Transverse colon (tissue), 4 donors: ENCODE results near the gene MUC5B.

Experiments used
- EP300 ChIP-seq: sonication (generic); formaldehyde crosslinking; IDR thresholded peaks from one replicate; pipeline ENCODE4 v1.6.1; 2017; ENCODE audit warnings: antibody characterized with exemption, low read depth
- POLR2AphosphoS5 ChIP-seq, 3 donors: sonication (generic); formaldehyde crosslinking; IDR thresholded peaks; one replicate each; pipeline ENCODE4 v1.6.1; 2016; ENCODE audit warnings: antibody characterized with exemption in 3 of 3
- TF ChIP-seq, protein P1 (sequence below), 5 experiments: fragments of 200-600 bp in 3 of 5; fragments of 450-650 bp in 2 of 5; sonication (generic) in 3 of 5; IDR thresholded peaks; 1 replicate in 2 of 5; 2 replicates in 3 of 5; pipeline ENCODE4 v1.5.1; 2016 to 2017; ENCODE audit warnings: antibody characterized with exemption in 5 of 5, inconsistent platforms in 3 of 5, mild to moderate bottlenecking in 2 of 5, moderate library complexity in 1 of 5

- no peak for TF ChIP-seq EP300
- TF ChIP-seq, protein P1, sequence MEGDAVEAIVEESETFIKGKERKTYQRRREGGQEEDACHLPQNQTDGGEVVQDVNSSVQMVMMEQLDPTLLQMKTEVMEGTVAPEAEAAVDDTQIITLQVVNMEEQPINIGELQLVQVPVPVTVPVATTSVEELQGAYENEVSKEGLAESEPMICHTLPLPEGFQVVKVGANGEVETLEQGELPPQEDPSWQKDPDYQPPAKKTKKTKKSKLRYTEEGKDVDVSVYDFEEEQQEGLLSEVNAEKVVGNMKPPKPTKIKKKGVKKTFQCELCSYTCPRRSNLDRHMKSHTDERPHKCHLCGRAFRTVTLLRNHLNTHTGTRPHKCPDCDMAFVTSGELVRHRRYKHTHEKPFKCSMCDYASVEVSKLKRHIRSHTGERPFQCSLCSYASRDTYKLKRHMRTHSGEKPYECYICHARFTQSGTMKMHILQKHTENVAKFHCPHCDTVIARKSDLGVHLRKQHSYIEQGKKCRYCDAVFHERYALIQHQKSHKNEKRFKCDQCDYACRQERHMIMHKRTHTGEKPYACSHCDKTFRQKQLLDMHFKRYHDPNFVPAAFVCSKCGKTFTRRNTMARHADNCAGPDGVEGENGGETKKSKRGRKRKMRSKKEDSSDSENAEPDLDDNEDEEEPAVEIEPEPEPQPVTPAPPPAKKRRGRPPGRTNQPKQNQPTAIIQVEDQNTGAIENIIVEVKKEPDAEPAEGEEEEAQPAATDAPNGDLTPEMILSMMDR (IDR thresholded peaks at IDR 0.05) = no peak
- TF ChIP-seq POLR2AphosphoS5 (IDR thresholded peaks at IDR 0.05) = no peak
Measured at GRCh38 chr11:1292018-1292643, 69.3 kb downstream of the MUC5B start.
